ENCODE measurements around the gene SMCHD1. TPM values are rescaled to one million over a fixed set of nuclear protein-coding genes. Genes with fewer than 3 reads are reported as not detected.

Gene SMCHD1
- total RNA-seq, 1 experiment from 2014 or later = 57.4 TPM

GRCh38 chr18:2758309-2758708, 102.8 kb downstream of the SMCHD1 start:
- peaks cover 22% of the 10 kb centered on the region for H3K36me3 Mint-ChIP-seq (ENCODE audit: insufficient read depth, unreplicated experiment)
- no peaks in the 10 kb centered on the region for H3K9me3 Mint-ChIP-seq (ENCODE audit: unreplicated experiment)
- ChIA-PET POLR2A (no interaction called here), CTCF (no interaction called here)
- no peaks in the 10 kb centered on the region for H3K27me3 Mint-ChIP-seq (ENCODE audit: insufficient read depth, unreplicated experiment)
- H3K4me1 Mint-ChIP-seq (ENCODE audit: low read depth, unreplicated experiment) = peaks cover 14% of the 10 kb centered on the region
- DNase-seq = no peak
- Histone ChIP-seq H3K36me3 (ENCODE audit: control insufficient read depth, insufficient read depth, low read length) (0 out of 2 replicates have a peak, but pooled peaks cover 1% of the 10 kb centered on the region), H3K4me1 (peaks cover 6% of the 10 kb centered on the region), H3K9me3 (no peaks in the 10 kb centered on the region), H3K27me3 (replicated peaks; ENCODE audit: control insufficient read depth, insufficient read depth, low read length) (no peaks in the 10 kb centered on the region), H3K4me3 (ENCODE audit: low read depth, low read length) (no peak overlapping the region)
- BruUV-seq (replicated peaks) = no TSS peak
- intact Hi-C loops (cut with micrococcal nuclease; ENCODE audit: unreplicated experiment) = no loop called here
- H3K4me3 Mint-ChIP-seq (ENCODE audit: unreplicated experiment) = no peak overlapping the region
- no peak overlapping the region for H3K27ac Mint-ChIP-seq (ENCODE audit: unreplicated experiment)
- TF ChIP-seq CTCF (IDR thresholded peaks at IDR 0.05; ENCODE audit: insufficient read depth in 1 of 2, low read depth in 1 of 2, low read length in 1 of 2, severe bottlenecking in 1 of 2, unreplicated experiment in 1 of 2) = no peak

GRCh38 chr18:2774669-2775068, 119.1 kb downstream of the SMCHD1 start:
- H3K4me1 Mint-ChIP-seq (ENCODE audit: low read depth, unreplicated experiment) = no peaks in the 10 kb centered on the region
- no TSS peak for BruUV-seq (replicated peaks)
- H3K4me1 ChIP-seq = no peaks in the 10 kb centered on the region
- H3K4me3 Mint-ChIP-seq (ENCODE audit: unreplicated experiment) = no peak overlapping the region
- no peaks in the 10 kb centered on the region for H3K9me3 ChIP-seq
- no peaks in the 10 kb centered on the region for H3K27me3 ChIP-seq (replicated peaks; ENCODE audit: control insufficient read depth, insufficient read depth, low read length)
- H3K36me3 ChIP-seq (ENCODE audit: control insufficient read depth, insufficient read depth, low read length) = peaks cover 3% of the 10 kb centered on the region; the same call in 1 of the 2 replicates
- ChIA-PET POLR2A (no interaction called here), CTCF (no interaction called here)
- no peak for DNase-seq
- no peak overlapping the region for H3K4me3 ChIP-seq (ENCODE audit: low read depth, low read length)
- H3K9me3 Mint-ChIP-seq (ENCODE audit: unreplicated experiment) = no peaks in the 10 kb centered on the region
- intact Hi-C loops (cut with micrococcal nuclease; ENCODE audit: unreplicated experiment) = no loop called here
- no peaks in the 10 kb centered on the region for H3K27me3 Mint-ChIP-seq (ENCODE audit: insufficient read depth, unreplicated experiment)
- no peak overlapping the region for H3K27ac Mint-ChIP-seq (ENCODE audit: unreplicated experiment)
- H3K36me3 Mint-ChIP-seq (ENCODE audit: insufficient read depth, unreplicated experiment) = peaks cover 58% of the 10 kb centered on the region
- TF ChIP-seq CTCF (IDR thresholded peaks at IDR 0.05; ENCODE audit: insufficient read depth in 1 of 2, low read depth in 1 of 2, low read length in 1 of 2, severe bottlenecking in 1 of 2, unreplicated experiment in 1 of 2) = no peak

GRCh38 chr18:2776601-2777000, 121.1 kb downstream of the SMCHD1 start:
- H3K27me3 ChIP-seq (replicated peaks; ENCODE audit: control insufficient read depth, insufficient read depth, low read length) = no peaks in the 10 kb centered on the region
- H3K36me3 ChIP-seq (ENCODE audit: control insufficient read depth, insufficient read depth, low read length) = peaks cover 5% of the 10 kb centered on the region
- Mint-ChIP-seq H3K4me1 (ENCODE audit: low read depth, unreplicated experiment) (no peaks in the 10 kb centered on the region), H3K27me3 (ENCODE audit: insufficient read depth, unreplicated experiment) (no peaks in the 10 kb centered on the region), H3K36me3 (ENCODE audit: insufficient read depth, unreplicated experiment) (peaks cover 57% of the 10 kb centered on the region), H3K4me3 (ENCODE audit: unreplicated experiment) (no peak overlapping the region), H3K9me3 (ENCODE audit: unreplicated experiment) (no peaks in the 10 kb centered on the region), H3K27ac (ENCODE audit: unreplicated experiment) (no peak overlapping the region)
- no peak for DNase-seq
- POLR2A ChIA-PET = no interaction called here
- no peak overlapping the region for H3K4me3 ChIP-seq (ENCODE audit: low read depth, low read length)
- H3K9me3 ChIP-seq = no peaks in the 10 kb centered on the region
- CTCF ChIA-PET = no interaction called here
- no peak for TF ChIP-seq CTCF (IDR thresholded peaks at IDR 0.05; ENCODE audit: insufficient read depth in 1 of 2, low read depth in 1 of 2, low read length in 1 of 2, severe bottlenecking in 1 of 2, unreplicated experiment in 1 of 2)
- no TSS peak for BruUV-seq (replicated peaks)
- intact Hi-C loops (cut with micrococcal nuclease; ENCODE audit: unreplicated experiment) = no loop called here
- H3K4me1 ChIP-seq = no peaks in the 10 kb centered on the region

All from Caco-2 (cell line).